HG03457 (cell line): Measurements from ENCODE around the gene ARID5B.
"Not testable (repeated sequence)": the region's sequence is repeated elsewhere in the genome, so short reads cannot be mapped to it uniquely, and the experiment has no call there.

Experiments
- ATAC-seq: cut with Tn5 transposase; IDR thresholded peaks from one replicate; pipeline ENCODE4 v1.9.1; 2021; ENCODE audit warnings: moderate number of reproducible peaks; ENCODE audit not compliant: unreplicated experiment

The ARID5B gene

GRCh38 chr10:62025901-62026879 is 124.7 kb downstream of the ARID5B start:
- no peak for ATAC-seq

GRCh38 chr10:62027841-62028501 is 126.5 kb downstream of the ARID5B start:
- no peak for ATAC-seq

- ATAC-seq = not testable (repeated sequence)
Measured at GRCh38 chr10:62028502-62028842, 127.0 kb downstream of the ARID5B start.

GRCh38 chr10:62029401-62029800 is 127.9 kb downstream of the ARID5B start:
- ATAC-seq = no peak

GRCh38 chr10:62031507-62031906 is 130.0 kb downstream of the ARID5B start:
- no peak for ATAC-seq

GRCh38 chr10:62033125-62033524 is 131.6 kb downstream of the ARID5B start:
- ATAC-seq = no peak

- no peak for ATAC-seq
Measured at GRCh38 chr10:62034096-62034640, 132.7 kb downstream of the ARID5B start.

GRCh38 chr10:62036186-62037081 is 134.9 kb downstream of the ARID5B start:
- no peak for ATAC-seq

- no peak for ATAC-seq
Measured at GRCh38 chr10:62037166-62037831, 135.8 kb downstream of the ARID5B start.

GRCh38 chr10:62037890-62038608 is 136.6 kb downstream of the ARID5B start:
- ATAC-seq = no peak

- no peak for ATAC-seq
Measured at GRCh38 chr10:62038609-62039190, 137.2 kb downstream of the ARID5B start.

- no peak for ATAC-seq
Measured at GRCh38 chr10:62039954-62040353, 138.5 kb downstream of the ARID5B start.

- no peak for ATAC-seq
Measured at GRCh38 chr10:62040881-62041280, 139.4 kb downstream of the ARID5B start.

- ATAC-seq = no peak
Measured at GRCh38 chr10:62043421-62044021, 142.0 kb downstream of the ARID5B start.

- ATAC-seq = no peak
Measured at GRCh38 chr10:62044566-62044965, 143.1 kb downstream of the ARID5B start.

- no peak for ATAC-seq
Measured at GRCh38 chr10:62045765-62046521, 144.4 kb downstream of the ARID5B start.

- ATAC-seq = peak; percentile 40
Measured at GRCh38 chr10:62046522-62047227, 145.2 kb downstream of the ARID5B start.
